GM12873 (cell line): Measurements from ENCODE around the gene MEX3A.

ENCODE experiments used
- TF ChIP-seq, protein P1 (sequence below): IDR thresholded peaks from 2 replicates; pipeline ENCODE4 v1.5.1; 2012; ENCODE audit warnings: low read depth, mild to moderate bottlenecking, moderate library complexity, low read length, control low read depth; ENCODE audit not compliant: insufficient read depth; ENCODE audit errors: missing control alignments

MEX3A gene, protein sequence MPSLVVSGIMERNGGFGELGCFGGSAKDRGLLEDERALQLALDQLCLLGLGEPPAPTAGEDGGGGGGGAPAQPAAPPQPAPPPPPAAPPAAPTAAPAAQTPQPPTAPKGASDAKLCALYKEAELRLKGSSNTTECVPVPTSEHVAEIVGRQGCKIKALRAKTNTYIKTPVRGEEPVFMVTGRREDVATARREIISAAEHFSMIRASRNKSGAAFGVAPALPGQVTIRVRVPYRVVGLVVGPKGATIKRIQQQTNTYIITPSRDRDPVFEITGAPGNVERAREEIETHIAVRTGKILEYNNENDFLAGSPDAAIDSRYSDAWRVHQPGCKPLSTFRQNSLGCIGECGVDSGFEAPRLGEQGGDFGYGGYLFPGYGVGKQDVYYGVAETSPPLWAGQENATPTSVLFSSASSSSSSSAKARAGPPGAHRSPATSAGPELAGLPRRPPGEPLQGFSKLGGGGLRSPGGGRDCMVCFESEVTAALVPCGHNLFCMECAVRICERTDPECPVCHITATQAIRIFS

DNA sequence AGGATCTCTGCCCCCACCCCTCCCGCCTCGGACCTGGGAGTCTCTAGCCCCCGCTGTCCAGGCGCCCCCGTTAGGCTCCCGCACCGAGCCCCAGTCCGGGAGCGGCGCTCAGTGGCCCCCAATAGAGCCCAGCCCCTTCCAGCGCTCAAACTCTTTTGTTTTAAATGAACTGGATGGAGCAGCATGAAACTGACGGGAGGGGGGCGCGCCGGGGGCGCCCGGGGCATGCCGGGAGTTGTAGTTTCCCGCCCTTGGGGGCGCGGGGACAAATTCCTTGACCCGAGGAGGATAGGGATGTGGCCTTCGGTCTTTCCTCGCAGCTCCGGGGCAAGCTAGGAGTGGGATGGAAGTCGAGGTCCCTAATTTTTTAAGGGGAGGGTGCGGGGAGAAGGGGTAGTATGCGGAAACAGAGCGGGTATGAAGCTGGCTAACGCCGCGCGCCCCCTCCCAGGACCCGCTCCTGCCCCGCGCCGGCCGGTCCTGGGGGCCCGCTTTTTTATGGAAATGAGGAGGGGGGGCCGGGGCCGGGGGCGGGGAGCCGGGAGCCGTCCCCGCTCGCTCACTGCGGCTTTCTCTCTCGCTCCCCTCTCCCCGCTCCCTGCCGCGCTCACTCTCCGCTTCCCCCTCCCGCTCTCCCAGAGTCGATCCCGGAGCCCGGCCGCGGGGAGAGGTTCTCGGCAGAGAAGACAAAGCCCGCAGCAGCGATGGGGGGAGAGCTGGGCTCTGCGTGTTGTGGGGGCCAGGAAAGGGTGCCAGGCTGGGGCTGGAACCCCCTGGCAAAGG lies at the start of gene MEX3A:
Gene MEX3A (minus strand): TSS at position 157 of the 783 bp plus-strand sequence. CDS start 467 bp downstream, outside the sequence.
- TF ChIP-seq, protein P1, sequence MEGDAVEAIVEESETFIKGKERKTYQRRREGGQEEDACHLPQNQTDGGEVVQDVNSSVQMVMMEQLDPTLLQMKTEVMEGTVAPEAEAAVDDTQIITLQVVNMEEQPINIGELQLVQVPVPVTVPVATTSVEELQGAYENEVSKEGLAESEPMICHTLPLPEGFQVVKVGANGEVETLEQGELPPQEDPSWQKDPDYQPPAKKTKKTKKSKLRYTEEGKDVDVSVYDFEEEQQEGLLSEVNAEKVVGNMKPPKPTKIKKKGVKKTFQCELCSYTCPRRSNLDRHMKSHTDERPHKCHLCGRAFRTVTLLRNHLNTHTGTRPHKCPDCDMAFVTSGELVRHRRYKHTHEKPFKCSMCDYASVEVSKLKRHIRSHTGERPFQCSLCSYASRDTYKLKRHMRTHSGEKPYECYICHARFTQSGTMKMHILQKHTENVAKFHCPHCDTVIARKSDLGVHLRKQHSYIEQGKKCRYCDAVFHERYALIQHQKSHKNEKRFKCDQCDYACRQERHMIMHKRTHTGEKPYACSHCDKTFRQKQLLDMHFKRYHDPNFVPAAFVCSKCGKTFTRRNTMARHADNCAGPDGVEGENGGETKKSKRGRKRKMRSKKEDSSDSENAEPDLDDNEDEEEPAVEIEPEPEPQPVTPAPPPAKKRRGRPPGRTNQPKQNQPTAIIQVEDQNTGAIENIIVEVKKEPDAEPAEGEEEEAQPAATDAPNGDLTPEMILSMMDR: no peak

DNA sequence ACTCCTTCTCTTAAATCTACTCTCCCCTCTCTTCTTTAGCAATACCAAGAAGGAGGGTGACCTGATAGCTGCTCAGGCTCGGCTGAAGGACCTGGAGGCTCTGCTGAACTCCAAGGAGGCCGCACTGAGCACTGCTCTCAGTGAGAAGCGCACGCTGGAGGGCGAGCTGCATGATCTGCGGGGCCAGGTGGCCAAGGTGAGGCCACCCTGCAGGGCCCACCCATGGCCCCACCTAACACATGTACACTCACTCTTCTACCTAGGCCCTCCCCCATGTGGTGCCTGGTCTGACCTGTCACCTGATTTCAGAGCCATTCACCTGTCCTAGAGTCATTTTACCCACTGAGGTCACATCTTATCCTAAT lies 48.3 kb upstream of the MEX3A start:
- TF ChIP-seq, protein P1: no peak

DNA sequence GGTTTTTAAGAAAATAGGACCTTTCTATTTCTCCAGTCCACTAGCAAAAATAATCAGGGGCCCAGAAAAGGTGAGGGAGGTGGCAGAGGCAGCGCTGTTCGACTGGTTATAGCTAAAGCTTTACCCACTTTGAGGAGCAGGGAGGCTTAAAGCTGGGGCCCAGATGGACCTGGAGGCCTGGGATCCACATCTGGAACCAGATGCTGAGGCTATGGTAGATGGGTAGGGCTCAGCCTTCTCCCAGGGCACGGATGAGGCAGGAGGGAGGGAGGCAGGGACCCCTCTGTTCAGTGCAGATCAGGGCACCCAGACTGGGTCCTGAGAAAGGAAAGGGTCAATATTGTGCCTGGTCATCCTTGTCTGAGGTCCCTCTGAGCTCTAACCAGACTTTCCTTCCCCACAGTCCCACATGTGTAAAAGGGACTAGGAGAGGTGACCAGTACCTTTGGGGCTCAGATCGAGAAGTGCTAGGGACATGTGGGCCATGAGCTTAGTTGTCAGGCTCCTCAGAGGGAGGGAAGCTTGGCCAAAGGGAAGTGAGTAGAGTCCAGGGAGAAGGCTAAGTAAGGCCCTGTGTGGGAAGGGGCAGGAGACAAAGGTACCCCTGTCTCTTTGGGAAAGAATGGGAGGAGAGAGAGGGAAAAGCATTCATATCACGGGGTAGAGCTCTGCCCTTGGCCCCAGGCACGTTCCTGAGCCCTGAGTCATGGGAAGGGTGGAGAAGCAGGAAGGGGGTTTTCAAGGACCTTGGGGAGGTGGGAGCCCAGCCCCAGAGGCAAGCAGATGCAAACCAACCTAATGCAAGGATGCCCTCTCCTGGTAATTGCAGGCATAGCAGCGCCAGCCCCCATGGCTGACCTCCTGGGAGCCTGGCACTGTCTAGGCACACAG lies 47.7 kb upstream of the MEX3A start:
- TF ChIP-seq, protein P1: peak; percentile 98

DNA sequence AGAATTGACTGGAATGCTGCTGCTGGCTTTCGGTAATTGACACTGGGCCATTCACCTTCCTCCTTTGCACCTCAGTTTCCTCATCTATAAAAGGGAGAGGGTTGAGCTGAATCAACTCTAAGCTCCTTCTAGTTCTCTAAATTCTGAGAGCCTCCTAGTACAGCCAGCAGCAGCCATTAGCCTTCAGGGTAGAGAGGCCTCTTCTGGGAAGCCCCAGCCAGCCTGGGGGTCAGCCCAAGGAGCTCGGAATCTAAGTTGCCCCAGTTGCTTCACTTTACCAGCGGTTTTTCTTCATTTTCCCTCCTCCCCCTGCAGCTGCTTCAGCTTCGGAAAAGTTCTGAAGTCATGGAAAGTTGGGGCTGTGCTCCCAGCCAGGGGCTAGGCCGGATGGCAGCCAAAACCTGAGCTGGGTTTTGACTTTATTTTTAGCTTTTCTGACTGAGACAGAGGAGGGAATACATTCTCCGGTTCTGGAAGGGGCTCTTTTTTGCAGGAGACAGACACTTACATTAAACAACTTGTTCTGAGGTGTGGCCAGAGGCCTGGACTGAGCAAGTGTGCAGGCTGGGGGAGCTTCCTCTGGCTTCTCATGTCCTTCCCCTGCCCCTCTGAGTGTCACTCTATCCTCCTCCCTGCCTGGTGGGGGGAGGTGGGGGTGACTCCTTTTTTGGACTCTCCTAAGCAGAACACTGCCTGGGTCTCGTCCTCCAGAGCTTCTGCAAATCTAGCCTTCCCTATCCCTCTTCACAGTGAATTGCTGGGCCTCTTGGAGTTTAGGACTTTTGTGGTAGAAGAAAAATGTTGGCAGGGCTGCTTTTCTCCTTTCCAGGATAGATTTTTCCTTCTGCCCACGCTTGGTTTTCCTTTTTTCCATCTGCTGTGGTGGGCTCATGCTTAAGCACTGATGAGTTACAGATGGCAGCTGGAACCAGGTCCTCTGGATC lies 46.7 kb upstream of the MEX3A start:
- TF ChIP-seq, protein P1: no peak

DNA sequence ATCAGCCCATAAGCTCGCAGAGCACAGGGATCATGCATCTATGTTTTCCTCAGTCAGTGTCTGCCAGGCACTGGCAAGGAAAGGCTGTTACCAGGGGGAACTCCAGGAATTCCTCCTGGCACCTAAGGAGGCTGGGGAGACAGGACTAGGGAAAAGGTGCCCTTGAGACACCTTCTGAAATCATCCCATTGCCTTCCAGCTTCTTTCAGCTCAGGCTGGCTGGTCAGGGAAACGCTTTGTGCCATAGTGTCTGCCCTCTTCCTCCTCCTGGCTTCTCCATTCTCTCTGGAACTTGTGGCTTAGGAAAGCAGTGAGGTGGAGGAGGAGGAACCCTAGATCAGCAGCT lies 46.0 kb upstream of the MEX3A start:
- TF ChIP-seq, protein P1: no peak

DNA sequence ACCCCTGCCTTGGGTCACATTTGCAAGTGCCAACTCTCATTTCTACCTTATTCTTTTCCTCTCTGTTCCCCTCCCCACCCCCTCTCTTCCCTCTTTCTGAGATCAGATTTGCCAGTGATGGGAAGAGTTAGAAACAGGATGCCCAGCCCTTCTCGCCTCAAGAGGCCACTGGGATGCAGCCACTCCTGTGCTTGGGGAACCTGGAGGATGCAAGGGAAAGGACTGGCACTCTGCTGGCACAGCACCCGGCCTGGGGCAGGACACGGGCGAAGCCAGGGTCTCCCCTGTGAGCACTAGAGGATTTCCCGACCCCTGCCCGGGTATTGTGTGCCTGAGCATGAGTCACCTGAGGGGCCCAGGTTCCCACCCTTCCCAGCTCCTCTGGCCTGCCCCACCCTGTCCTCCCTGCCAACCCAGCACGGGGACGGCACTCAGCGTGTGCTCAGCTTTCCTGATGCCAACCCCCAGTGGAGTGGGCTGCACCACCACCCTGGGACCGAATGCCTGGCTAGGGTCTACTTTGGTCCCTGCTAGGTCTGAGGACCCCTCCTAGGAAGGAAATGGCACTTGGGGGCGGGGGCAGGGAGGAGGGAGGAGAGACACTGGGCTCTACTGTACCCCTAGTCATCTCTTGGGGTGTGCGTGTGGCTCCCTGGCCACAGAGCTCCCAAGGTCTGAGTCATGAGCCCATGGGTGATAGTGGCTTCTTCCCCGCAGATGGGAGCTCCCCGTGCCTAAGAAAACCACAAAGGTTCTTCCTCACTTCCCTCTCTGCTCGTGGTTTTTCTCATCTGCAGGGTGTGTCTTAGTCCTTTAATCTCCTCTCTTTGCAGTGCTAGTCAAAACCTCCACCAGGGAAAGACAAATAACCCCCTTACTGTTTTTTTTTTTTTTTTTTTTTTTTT lies 44.6 kb upstream of the MEX3A start:
- TF ChIP-seq, protein P1: no peak
